ENCODE measurements around the gene MLF1.
A peak's percentile ranks its signal among the peaks of the same experiment; 100 is the strongest.

The MLF1 gene

GRCh38 chr3:158590223-158590622 lies 19.2 kb downstream of the MLF1 start:
- DNase-seq, result no peak

- no peak for DNase-seq
Observed at GRCh38 chr3:158600787-158601186, 29.8 kb downstream of the MLF1 start.

GRCh38 chr3:158602227-158602626 lies 31.2 kb downstream of the MLF1 start:
- DNase-seq, result no peak

GRCh38 chr3:158617982-158618875 lies 47.2 kb downstream of the MLF1 start:
- DNase-seq, result no peak

GRCh38 chr3:158625881-158626280 lies 54.9 kb downstream of the MLF1 start:
- no peak for DNase-seq

- no peak for DNase-seq
Observed at GRCh38 chr3:158631981-158632380, 61.0 kb downstream of the MLF1 start.

GRCh38 chr3:158640646-158641045 lies 69.7 kb downstream of the MLF1 start:
- DNase-seq, result no peak

GRCh38 chr3:158642005-158642404 lies 71.0 kb downstream of the MLF1 start:
- DNase-seq, result no peak

GRCh38 chr3:158642474-158643210 lies 71.6 kb downstream of the MLF1 start:
- DNase-seq, result no peak

- DNase-seq, result peak; percentile 83
Observed at GRCh38 chr3:158644345-158644908, 73.4 kb downstream of the MLF1 start, which contains the start of gene GFM1. GFM1 (plus strand) TSS chr3:158644527; CDS start chr3:158644635, 108 bp downstream.

- no peak for DNase-seq
Observed at GRCh38 chr3:158649791-158650190, 78.8 kb downstream of the MLF1 start.

- DNase-seq, result no peak
Observed at GRCh38 chr3:158651192-158651591, 80.2 kb downstream of the MLF1 start.

GRCh38 chr3:158652463-158652862 lies 81.5 kb downstream of the MLF1 start:
- no peak for DNase-seq
